NCI-H226 (cell line): ENCODE measurements around the gene OR4D9.

Experiments used
- DNase-seq: peaks from one replicate; pipeline ENCODE4 v3.0.0-alpha.2; 2015

OR4D9 gene

GRCh38 chr11:59550842-59551658, 39.7 kb downstream of the OR4D9 start:
- peak; percentile 82 for DNase-seq

GRCh38 chr11:59551659-59552521, 40.6 kb downstream of the OR4D9 start:
- DNase-seq = peak; percentile 40

GRCh38 chr11:59552844-59553243, 41.5 kb downstream of the OR4D9 start:
- no peak for DNase-seq

GRCh38 chr11:59553323-59553722, 42.0 kb downstream of the OR4D9 start:
- DNase-seq = no peak

GRCh38 chr11:59555601-59556114, 44.3 kb downstream of the OR4D9 start:
- DNase-seq = no peak

- DNase-seq = peak; percentile 81
Observed at GRCh38 chr11:59556115-59556916, 45.0 kb downstream of the OR4D9 start.

- no peak for DNase-seq
Observed at GRCh38 chr11:59556917-59557348, 45.6 kb downstream of the OR4D9 start.

GRCh38 chr11:59558270-59558643, 46.9 kb downstream of the OR4D9 start:
- no peak for DNase-seq

GRCh38 chr11:59559886-59560285, 48.5 kb downstream of the OR4D9 start:
- DNase-seq = no peak

GRCh38 chr11:59560290-59560701, 49.0 kb downstream of the OR4D9 start:
- peak; percentile 72 for DNase-seq

GRCh38 chr11:59560702-59561473, 49.5 kb downstream of the OR4D9 start:
- peak; percentile 55 for DNase-seq

GRCh38 chr11:59562292-59562691, 51.0 kb downstream of the OR4D9 start:
- DNase-seq = peak; percentile 52
